ENCODE measurements around the gene HIP1. TPM values are rescaled to one million over a fixed set of nuclear protein-coding genes. Genes with fewer than 3 reads are reported as not detected.

The HIP1 gene
- total and polyA plus RNA-seq, 2 of the 13 experiments (the other 11 are each of a cell fraction or from before 2014, with no cell fraction given) = 4.5 to 6.2 TPM

DNA sequence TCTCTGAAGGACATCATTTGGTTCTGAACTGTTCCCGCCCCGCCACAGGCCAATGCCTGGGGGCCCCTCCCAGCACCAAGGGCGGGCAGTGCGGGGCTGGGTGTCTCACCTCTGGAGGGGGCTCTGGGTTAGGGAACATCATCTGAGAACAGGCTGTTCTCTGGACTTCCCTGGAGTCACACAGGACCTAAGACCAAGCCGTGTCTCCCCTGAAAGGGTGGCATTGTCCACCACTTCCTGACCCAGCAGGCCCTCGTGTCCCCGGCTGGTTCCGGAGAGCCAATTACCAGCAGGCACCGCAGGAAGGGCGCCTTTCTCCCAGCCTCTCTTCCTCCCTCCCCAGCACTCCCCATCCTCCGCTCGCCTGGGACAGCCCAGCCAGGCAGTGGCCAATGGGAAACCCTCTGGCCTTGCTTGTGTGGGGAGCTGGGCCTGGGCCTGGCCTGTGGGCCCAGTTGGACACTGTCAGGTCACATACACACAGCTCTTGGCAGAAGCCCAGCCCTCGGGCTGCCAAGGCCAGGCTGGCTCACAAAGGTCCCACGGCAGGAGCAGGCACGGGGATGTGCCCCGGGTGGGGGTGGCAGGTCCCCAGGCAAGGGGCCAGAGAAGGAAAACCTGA lies 127.1 kb downstream of the HIP1 start (continued):
- TF ChIP-seq, protein P1, sequence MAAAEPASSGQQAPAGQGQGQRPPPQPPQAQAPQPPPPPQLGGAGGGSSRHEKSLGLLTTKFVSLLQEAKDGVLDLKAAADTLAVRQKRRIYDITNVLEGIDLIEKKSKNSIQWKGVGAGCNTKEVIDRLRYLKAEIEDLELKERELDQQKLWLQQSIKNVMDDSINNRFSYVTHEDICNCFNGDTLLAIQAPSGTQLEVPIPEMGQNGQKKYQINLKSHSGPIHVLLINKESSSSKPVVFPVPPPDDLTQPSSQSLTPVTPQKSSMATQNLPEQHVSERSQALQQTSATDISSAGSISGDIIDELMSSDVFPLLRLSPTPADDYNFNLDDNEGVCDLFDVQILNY (CRISPR knock-in tag; conservative IDR thresholded peaks at IDR 0.05) = 0 out of 2 replicates have a peak, but pooled peaks have one; percentile 57
- TF ChIP-seq RARA (CRISPR knock-in tag; IDR thresholded peaks at IDR 0.05) (peak; percentile 44), ZNF670 (CRISPR knock-in tag; IDR thresholded peaks at IDR 0.05; ENCODE audit: borderline replicate concordance) (no peak; the same call in 1 of the 2 replicates), EZH2 (conservative IDR thresholded peaks at IDR 0.05; ENCODE audit: low read depth, low read length) (no peak), ZNF878 (CRISPR knock-in tag; IDR thresholded peaks at IDR 0.05) (no peak), FOXA3 (CRISPR knock-in tag; IDR thresholded peaks at IDR 0.05) (peak; percentile 37; the same call in 1 of the 2 replicates), ZNF20 (CRISPR knock-in tag; IDR thresholded peaks at IDR 0.05) (no peak), MIXL1 (CRISPR knock-in tag; IDR thresholded peaks at IDR 0.05) (peak; percentile 22; the same call in 1 of the 2 replicates), ZNF672 (CRISPR knock-in tag; IDR thresholded peaks at IDR 0.05) (no peak), ZSCAN22 (CRISPR knock-in tag; IDR thresholded peaks at IDR 0.05) (no peak), LCORL (IDR thresholded peaks at IDR 0.05) (peak; percentile 14; the same call in 1 of the 2 replicates), LCORL (CRISPR knock-in tag; IDR thresholded peaks at IDR 0.05) (no peak), FOXC1 (CRISPR knock-in tag; IDR thresholded peaks at IDR 0.05; ENCODE audit: borderline replicate concordance) (no peak; the same call in 1 of the 2 replicates), YEATS4 (CRISPR knock-in tag; IDR thresholded peaks at IDR 0.05; ENCODE audit: borderline replicate concordance) (peak; percentile 35), ZNF564 (CRISPR knock-in tag; IDR thresholded peaks at IDR 0.05) (no peak), SNAI1 (CRISPR knock-in tag; IDR thresholded peaks at IDR 0.05; ENCODE audit: borderline replicate concordance) (no peak), CBX2 (IDR thresholded peaks at IDR 0.05; ENCODE audit: low read depth, low read length) (no peak), CBX2 (CRISPR knock-in tag; IDR thresholded peaks at IDR 0.05; ENCODE audit: low read depth) (no peak)
- TF ChIP-seq, protein P2, sequence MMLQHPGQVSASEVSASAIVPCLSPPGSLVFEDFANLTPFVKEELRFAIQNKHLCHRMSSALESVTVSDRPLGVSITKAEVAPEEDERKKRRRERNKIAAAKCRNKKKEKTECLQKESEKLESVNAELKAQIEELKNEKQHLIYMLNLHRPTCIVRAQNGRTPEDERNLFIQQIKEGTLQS (CRISPR knock-in tag; IDR thresholded peaks at IDR 0.05) = no peak
- TF ChIP-seq, protein P3, sequence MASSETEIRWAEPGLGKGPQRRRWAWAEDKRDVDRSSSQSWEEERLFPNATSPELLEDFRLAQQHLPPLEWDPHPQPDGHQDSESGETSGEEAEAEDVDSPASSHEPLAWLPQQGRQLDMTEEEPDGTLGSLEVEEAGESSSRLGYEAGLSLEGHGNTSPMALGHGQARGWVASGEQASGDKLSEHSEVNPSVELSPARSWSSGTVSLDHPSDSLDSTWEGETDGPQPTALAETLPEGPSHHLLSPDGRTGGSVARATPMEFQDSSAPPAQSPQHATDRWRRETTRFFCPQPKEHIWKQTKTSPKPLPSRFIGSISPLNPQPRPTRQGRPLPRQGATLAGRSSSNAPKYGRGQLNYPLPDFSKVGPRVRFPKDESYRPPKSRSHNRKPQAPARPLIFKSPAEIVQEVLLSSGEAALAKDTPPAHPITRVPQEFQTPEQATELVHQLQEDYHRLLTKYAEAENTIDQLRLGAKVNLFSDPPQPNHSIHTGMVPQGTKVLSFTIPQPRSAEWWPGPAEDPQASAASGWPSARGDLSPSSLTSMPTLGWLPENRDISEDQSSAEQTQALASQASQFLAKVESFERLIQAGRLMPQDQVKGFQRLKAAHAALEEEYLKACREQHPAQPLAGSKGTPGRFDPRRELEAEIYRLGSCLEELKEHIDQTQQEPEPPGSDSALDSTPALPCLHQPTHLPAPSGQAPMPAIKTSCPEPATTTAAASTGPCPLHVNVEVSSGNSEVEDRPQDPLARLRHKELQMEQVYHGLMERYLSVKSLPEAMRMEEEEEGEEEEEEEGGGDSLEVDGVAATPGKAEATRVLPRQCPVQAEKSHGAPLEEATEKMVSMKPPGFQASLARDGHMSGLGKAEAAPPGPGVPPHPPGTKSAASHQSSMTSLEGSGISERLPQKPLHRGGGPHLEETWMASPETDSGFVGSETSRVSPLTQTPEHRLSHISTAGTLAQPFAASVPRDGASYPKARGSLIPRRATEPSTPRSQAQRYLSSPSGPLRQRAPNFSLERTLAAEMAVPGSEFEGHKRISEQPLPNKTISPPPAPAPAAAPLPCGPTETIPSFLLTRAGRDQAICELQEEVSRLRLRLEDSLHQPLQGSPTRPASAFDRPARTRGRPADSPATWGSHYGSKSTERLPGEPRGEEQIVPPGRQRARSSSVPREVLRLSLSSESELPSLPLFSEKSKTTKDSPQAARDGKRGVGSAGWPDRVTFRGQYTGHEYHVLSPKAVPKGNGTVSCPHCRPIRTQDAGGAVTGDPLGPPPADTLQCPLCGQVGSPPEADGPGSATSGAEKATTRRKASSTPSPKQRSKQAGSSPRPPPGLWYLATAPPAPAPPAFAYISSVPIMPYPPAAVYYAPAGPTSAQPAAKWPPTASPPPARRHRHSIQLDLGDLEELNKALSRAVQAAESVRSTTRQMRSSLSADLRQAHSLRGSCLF (CRISPR knock-in tag; IDR thresholded peaks at IDR 0.05; ENCODE audit: borderline replicate concordance) = no peak
- TF ChIP-seq, protein P4, sequence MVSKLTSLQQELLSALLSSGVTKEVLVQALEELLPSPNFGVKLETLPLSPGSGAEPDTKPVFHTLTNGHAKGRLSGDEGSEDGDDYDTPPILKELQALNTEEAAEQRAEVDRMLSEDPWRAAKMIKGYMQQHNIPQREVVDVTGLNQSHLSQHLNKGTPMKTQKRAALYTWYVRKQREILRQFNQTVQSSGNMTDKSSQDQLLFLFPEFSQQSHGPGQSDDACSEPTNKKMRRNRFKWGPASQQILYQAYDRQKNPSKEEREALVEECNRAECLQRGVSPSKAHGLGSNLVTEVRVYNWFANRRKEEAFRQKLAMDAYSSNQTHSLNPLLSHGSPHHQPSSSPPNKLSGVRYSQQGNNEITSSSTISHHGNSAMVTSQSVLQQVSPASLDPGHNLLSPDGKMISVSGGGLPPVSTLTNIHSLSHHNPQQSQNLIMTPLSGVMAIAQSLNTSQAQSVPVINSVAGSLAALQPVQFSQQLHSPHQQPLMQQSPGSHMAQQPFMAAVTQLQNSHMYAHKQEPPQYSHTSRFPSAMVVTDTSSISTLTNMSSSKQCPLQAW (CRISPR knock-in tag; IDR thresholded peaks at IDR 0.05) = peak; percentile 62; the same call in 1 of the 2 replicates
- TF ChIP-seq, protein P5, sequence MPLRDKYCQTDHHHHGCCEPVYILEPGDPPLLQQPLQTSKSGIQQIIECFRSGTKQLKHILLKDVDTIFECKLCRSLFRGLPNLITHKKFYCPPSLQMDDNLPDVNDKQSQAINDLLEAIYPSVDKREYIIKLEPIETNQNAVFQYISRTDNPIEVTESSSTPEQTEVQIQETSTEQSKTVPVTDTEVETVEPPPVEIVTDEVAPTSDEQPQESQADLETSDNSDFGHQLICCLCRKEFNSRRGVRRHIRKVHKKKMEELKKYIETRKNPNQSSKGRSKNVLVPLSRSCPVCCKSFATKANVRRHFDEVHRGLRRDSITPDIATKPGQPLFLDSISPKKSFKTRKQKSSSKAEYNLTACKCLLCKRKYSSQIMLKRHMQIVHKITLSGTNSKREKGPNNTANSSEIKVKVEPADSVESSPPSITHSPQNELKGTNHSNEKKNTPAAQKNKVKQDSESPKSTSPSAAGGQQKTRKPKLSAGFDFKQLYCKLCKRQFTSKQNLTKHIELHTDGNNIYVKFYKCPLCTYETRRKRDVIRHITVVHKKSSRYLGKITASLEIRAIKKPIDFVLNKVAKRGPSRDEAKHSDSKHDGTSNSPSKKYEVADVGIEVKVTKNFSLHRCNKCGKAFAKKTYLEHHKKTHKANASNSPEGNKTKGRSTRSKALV (CRISPR knock-in tag; IDR thresholded peaks at IDR 0.05) = no peak

Measured in HepG2 (cell line).